A673 (cell line): ENCODE data around the gene CHRM2. TPM values are rescaled to one million over a fixed set of nuclear protein-coding genes. Genes with fewer than 3 reads are reported as not detected.

Experiments used
- BruUV-seq: library from RNA; stranded (reverse); fragments of 400-500 nt; replicated peaks from 2 replicates; lab custom pipeline; 2021; lab: Mats Ljungman, UMichigan
- CTCF ChIA-PET: fragments of 300-600 bp; sonication (Branson Sonifier 250); formaldehyde crosslinking; loops from one replicate; lab custom pipeline; 2022; ENCODE audit warnings: antibody characterized with exemption; lab: Charles Lee
- POLR2A ChIA-PET: fragments of 300-600 bp; sonication (Branson Sonifier 250); formaldehyde crosslinking; loops from one replicate; lab custom pipeline; 2022; ENCODE audit warnings: antibody characterized with exemption; ENCODE audit not compliant: low non-redundant PET; lab: Charles Lee
- DNase-seq: peaks from one replicate; pipeline ENCODE4 v3.0.0-alpha.2; 2015; ENCODE audit warnings: low spot score
- H3K27ac ChIP-seq: fragments of 200-600 bp; sonication (generic); 2 replicates; pipeline ENCODE4 v1.5.1; 2016; ENCODE audit warnings: mixed run types, low read depth, mild to moderate bottlenecking, mixed read lengths, antibody characterized with exemption, low read length; ENCODE audit not compliant: poor library complexity, severe bottlenecking
- H3K27me3 ChIP-seq: fragments of 200-600 bp; sonication (generic); replicated peaks from 2 replicates; pipeline ENCODE4 v1.6.1; 2017; ENCODE audit warnings: mixed run types, low read depth, mild to moderate bottlenecking, mixed read lengths, antibody characterized with exemption, low read length; ENCODE audit not compliant: insufficient read depth, poor library complexity
- H3K36me3 ChIP-seq: fragments of 200-600 bp; sonication (generic); 2 replicates; pipeline ENCODE4 v1.6.1; 2016; ENCODE audit warnings: mixed run types, mild to moderate bottlenecking, mixed read lengths, antibody characterized with exemption, low read length; ENCODE audit not compliant: insufficient read depth, poor library complexity, severe bottlenecking
- H3K4me1 ChIP-seq: fragments of 200-600 bp; sonication (generic); 2 replicates; pipeline ENCODE4 v1.6.1; 2017; ENCODE audit warnings: mixed run types, mild to moderate bottlenecking, mixed read lengths, antibody characterized with exemption, low read length; ENCODE audit not compliant: insufficient read depth, poor library complexity, severe bottlenecking
- H3K4me3 ChIP-seq: fragments of 200-600 bp; sonication (generic); 2 replicates; pipeline ENCODE4 v1.5.1; 2016; ENCODE audit warnings: low read depth, mixed run types, mild to moderate bottlenecking, mixed read lengths, low read length; ENCODE audit not compliant: poor library complexity, severe bottlenecking
- H3K9me3 ChIP-seq: fragments of 200-600 bp; sonication (generic); 2 replicates; pipeline ENCODE4 v1.6.1; 2016; ENCODE audit warnings: mixed run types, low read depth, mild to moderate bottlenecking, mixed read lengths, antibody characterized with exemption, low read length; ENCODE audit not compliant: poor library complexity, severe bottlenecking
- EZH2 ChIP-seq: fragments of 200-600 bp; sonication (generic); IDR thresholded peaks from 2 replicates; pipeline ENCODE4 v1.6.1; 2017; ENCODE audit warnings: borderline replicate concordance, low read depth, mild to moderate bottlenecking, mixed read lengths, antibody characterized with exemption, low read length; ENCODE audit not compliant: poor library complexity, severe bottlenecking
- intact Hi-C: fragments of 100-400 bp; cut with micrococcal nuclease; formaldehyde crosslinking; loops from one replicate; pipeline ENCODE4 v1.10.0; 2022; ENCODE audit not compliant: unreplicated experiment
- total RNA-seq: library from RNA; stranded (reverse); gene quantifications from 2 replicates; pipeline ENCODE4 v1.2.3, GENCODE V29; 2021
- TF ChIP-seq, protein P1 (sequence below): fragments of 300-800, 200-600 bp; sonication (generic); conservative IDR thresholded peaks from 2 replicates; pipeline ENCODE4 v1.5.1; 2017; ENCODE audit warnings: low read depth, mild to moderate bottlenecking, antibody characterized with exemption, low read length, moderate library complexity, mixed read lengths

The CHRM2 gene
- total RNA-seq, 1 experiment from 2014 or later = 4.6 TPM

DNA sequence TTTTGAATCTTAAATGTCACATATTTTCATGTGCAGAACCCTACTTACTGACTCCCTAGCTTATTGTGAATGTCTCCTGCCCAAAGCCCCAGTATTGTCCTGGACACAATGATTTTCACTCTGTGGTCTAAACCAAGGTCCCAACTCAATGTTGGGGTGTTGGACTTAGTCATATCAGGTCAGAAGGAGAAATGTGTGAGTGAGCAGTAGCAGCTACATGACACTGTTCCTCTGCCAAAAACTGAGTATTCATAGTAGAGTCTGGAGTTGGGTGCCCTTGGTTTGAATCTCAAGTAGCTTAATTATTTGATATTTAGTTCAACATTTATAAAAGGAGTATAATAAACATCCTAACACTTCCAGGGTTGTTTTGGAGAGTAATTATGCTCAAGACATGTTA is 141.0 kb downstream of the CHRM2 start:
- ChIA-PET POLR2A (no interaction called here), CTCF (no interaction called here)
- TF ChIP-seq EZH2 = no peak
- TF ChIP-seq, protein P1, sequence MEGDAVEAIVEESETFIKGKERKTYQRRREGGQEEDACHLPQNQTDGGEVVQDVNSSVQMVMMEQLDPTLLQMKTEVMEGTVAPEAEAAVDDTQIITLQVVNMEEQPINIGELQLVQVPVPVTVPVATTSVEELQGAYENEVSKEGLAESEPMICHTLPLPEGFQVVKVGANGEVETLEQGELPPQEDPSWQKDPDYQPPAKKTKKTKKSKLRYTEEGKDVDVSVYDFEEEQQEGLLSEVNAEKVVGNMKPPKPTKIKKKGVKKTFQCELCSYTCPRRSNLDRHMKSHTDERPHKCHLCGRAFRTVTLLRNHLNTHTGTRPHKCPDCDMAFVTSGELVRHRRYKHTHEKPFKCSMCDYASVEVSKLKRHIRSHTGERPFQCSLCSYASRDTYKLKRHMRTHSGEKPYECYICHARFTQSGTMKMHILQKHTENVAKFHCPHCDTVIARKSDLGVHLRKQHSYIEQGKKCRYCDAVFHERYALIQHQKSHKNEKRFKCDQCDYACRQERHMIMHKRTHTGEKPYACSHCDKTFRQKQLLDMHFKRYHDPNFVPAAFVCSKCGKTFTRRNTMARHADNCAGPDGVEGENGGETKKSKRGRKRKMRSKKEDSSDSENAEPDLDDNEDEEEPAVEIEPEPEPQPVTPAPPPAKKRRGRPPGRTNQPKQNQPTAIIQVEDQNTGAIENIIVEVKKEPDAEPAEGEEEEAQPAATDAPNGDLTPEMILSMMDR = no peak

DNA sequence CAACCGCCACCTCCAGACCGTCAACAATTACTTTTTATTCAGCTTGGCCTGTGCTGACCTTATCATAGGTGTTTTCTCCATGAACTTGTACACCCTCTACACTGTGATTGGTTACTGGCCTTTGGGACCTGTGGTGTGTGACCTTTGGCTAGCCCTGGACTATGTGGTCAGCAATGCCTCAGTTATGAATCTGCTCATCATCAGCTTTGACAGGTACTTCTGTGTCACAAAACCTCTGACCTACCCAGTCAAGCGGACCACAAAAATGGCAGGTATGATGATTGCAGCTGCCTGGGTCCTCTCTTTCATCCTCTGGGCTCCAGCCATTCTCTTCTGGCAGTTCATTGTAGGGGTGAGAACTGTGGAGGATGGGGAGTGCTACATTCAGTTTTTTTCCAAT is 146.6 kb downstream of the CHRM2 start:
- Histone ChIP-seq H3K4me1 (no peaks in the 10 kb centered on the region), H3K27ac (no peak overlapping the region), H3K36me3 (no peaks in the 10 kb centered on the region), H3K4me3 (no peak overlapping the region), H3K9me3 (no peaks in the 10 kb centered on the region), H3K27me3 (no peaks in the 10 kb centered on the region)
- intact Hi-C loops = no loop called here
- CTCF ChIA-PET = no interaction called here
- no peak for DNase-seq
- TF ChIP-seq EZH2 = no peak
- TF ChIP-seq, protein P1 = no peak
- no TSS peak for BruUV-seq
- POLR2A ChIA-PET = no interaction called here

More for the DNA sequence above, 141.0 kb downstream of the CHRM2 start:
- H3K27ac ChIP-seq = no peak overlapping the region
- H3K9me3 ChIP-seq = no peaks in the 10 kb centered on the region
- no peak overlapping the region for H3K4me3 ChIP-seq
- no TSS peak for BruUV-seq
- H3K27me3 ChIP-seq = no peaks in the 10 kb centered on the region
- intact Hi-C loops = no loop called here
- no peak for DNase-seq
- H3K36me3 ChIP-seq = no peaks in the 10 kb centered on the region
- no peaks in the 10 kb centered on the region for H3K4me1 ChIP-seq

DNA sequence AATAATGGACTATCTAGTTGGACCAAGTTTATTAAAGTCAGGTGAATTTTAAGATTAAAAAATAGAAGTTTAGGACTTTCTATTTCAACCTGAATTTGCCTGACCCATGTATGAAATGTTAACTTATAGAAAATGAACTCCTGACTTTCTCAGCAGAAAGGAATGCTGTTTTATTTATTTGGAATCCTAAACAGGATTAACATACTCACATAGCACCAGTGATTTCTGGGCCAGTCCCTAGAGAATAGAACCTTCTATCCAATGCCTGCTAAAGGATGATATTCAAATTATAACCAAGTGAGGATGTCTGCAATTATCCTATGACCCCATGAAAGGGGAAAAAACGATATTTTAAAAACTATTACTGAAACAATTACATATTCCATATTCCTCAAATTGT is 148.8 kb downstream of the CHRM2 start:
- Histone ChIP-seq H3K27me3 (no peaks in the 10 kb centered on the region), H3K9me3 (no peaks in the 10 kb centered on the region), H3K4me3 (no peak overlapping the region), H3K27ac (no peak overlapping the region), H3K4me1 (no peaks in the 10 kb centered on the region), H3K36me3 (no peaks in the 10 kb centered on the region)
- intact Hi-C loops = no loop called here
- BruUV-seq = no TSS peak
- CTCF ChIA-PET = no interaction called here
- DNase-seq = no peak
- TF ChIP-seq, protein P1 = no peak
- TF ChIP-seq EZH2 = no peak
- POLR2A ChIA-PET = no interaction called here
